Measurements from ENCODE around the gene OSBP2. TPM values are rescaled to one million over a fixed set of nuclear protein-coding genes. Genes with fewer than 3 reads are reported as not detected.

OSBP2 gene
- total RNA-seq, 1 experiment from 2014 or later, result 9.3 TPM

DNA sequence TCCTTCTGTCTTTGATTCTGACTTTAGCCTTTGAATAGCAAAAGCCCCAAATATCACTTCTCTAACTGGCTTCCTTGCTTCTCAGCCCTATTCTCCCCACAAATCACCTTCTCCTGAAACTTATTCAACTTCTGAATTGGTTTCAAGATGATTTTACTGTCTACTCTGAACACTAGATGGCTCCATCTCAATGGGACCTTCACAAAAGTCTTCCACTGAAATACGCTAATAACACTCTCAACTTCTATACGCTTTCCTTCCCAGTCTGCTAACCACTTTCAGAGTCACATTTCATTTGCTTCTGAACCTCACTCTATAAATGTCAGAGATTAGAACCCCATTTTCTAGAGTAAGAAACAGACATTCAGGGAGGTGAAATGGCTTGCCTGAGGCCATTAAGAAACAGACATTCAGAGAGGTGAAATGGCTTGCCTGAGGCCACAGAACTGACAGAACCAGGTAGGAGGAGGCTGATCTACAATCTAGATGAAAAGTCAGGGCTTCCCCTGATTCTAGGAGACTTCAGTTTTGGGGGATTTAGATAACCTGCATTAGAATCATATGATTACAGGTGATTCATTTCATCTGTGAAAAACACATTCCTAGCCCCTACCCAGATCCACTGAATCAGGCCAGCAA is 253.3 kb downstream of the OSBP2 start:
- Histone ChIP-seq H3K36me3 (peaks cover 88% of the 10 kb centered on the region), H3K9me3 (no peaks in the 10 kb centered on the region), H3K27me3 (no peaks in the 10 kb centered on the region), H3K4me3 (no peak overlapping the region)
- DNase-seq, result no peak

DNA sequence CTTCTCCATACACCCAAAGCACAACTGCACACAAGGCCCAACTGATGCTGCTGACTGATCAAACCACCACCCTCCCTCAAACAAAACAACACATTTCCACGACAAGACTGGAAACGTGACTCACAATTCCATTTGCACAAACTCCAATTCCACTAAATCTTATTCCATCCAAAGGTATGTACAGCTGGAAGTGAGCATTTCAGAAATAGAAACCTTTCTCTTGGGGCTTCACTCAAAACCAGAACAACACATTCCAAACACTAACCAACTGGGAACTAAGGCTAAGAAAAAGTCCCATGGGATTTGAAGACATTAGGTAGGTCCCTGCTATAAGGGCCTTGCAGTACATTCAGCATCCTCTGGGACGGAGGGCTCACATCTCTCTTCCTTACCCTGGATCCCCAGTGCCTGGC is 254.3 kb downstream of the OSBP2 start:
- Histone ChIP-seq H3K9me3 (no peaks in the 10 kb centered on the region), H3K36me3 (peaks cover 91% of the 10 kb centered on the region), H3K27me3 (no peaks in the 10 kb centered on the region), H3K4me3 (no peak overlapping the region)
- no peak for DNase-seq

DNA sequence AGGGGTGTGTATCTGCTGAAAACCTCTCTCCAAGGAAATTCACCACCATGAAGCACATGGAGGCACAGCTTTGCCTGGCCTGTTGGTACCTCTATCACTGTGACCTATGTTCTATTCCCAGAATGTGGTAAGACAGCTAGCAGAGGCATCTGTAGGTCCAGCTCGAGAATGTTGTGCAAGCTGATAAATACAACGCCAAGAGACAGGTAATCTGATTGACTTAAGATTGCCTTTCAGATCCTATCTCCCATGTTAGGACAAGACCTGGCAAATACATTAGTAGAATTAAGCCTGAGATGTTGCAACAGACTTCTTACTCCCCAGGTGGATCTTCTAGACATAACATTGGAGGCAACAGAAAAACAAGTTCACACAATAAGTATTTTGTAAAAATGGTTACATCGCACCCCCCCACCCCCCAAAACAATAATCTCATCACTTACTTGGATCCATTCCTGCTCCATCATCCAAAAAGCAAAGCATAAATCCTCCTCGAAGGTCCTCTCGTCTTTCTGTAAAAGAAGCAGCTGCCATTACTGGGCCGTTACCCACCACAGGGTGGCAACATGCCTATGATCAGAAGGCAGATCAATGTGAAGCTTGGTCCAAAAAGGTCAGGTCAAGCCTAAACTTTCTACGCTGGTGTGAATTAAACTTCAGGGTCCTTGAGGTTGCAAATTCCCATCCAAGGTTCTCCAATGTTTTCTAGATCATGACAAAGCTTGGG is 255.4 kb downstream of the OSBP2 start:
- DNase-seq, result no peak
- Histone ChIP-seq H3K36me3 (peaks cover 87% of the 10 kb centered on the region), H3K4me3 (no peak overlapping the region), H3K27me3 (no peaks in the 10 kb centered on the region), H3K9me3 (no peaks in the 10 kb centered on the region)

DNA sequence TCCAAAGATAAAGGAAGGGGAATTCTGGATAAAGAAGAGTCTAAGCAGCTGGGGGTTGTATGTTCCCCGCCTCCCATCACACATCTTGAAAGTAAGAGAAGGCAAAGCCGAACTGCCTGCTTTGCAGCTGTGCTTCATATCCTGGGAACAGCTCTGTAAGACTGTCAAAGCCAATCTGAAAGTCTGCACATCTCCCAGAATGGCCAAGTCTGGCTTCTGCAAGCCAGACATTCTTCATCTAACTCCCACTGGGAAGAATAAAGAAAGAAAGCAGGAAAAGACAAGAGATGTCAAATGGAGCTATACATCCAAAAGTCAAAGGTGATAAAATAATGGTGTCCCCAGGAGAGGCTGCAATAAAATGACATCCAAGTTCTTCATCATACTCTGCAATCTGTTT is 258.5 kb downstream of the OSBP2 start:
- Histone ChIP-seq H3K9me3 (no peaks in the 10 kb centered on the region), H3K4me3 (no peak overlapping the region), H3K27me3 (no peaks in the 10 kb centered on the region), H3K36me3 (peaks cover 85% of the 10 kb centered on the region)
- DNase-seq, result no peak

DNA sequence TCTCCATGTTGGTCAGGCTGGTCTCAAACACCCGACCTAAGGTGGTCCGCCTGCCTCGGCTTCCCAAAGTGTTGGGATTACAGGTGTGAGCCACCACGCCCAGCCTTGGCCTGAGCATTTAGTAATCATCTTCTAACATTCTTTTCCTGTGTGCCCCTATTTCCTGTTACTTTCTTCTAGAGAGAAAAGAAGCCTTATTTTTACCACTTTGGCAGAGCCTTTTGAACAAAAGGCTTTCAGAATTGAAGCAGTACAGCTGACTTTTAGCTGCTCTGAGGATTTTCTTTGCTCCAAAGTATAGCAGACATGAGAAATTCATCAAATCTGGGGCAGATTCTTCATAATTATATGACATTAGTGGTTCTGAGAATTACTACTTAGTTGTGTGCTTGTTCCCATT is 260.5 kb downstream of the OSBP2 start:
- Histone ChIP-seq H3K9me3 (no peaks in the 10 kb centered on the region), H3K27me3 (no peaks in the 10 kb centered on the region), H3K36me3 (peaks cover 75% of the 10 kb centered on the region), H3K4me3 (no peak overlapping the region)
- no peak for DNase-seq

Other genes starting within 250 kb of the OSBP2 start
- gene SEC14L3, start 222.9 kb upstream of the OSBP2 start, total RNA-seq (2014; rRNA removed; shearing (Covaris generic); ENCODE audit: low replicate concordance), result not detected in 2 replicates
- gene SEC14L4, start 189.2 kb upstream of the OSBP2 start, total RNA-seq (2014; rRNA removed; shearing (Covaris generic); ENCODE audit: low replicate concordance), result 1.6 and 4.9 TPM in 2 replicates
- gene SEC14L6, start 148.1 kb upstream of the OSBP2 start, total RNA-seq (2014; rRNA removed; shearing (Covaris generic); ENCODE audit: low replicate concordance), result not detected in 2 replicates
- not detected in 2 replicates for gene GAL3ST1, start 120.2 kb upstream of the OSBP2 start, total RNA-seq (2014; rRNA removed; shearing (Covaris generic); ENCODE audit: low replicate concordance)
- 150 and 165 TPM in 2 replicates for gene PES1, start 103.0 kb upstream of the OSBP2 start, total RNA-seq (2014; rRNA removed; shearing (Covaris generic); ENCODE audit: low replicate concordance)
- gene TCN2, start 87.7 kb upstream of the OSBP2 start, total RNA-seq (2014; rRNA removed; shearing (Covaris generic); ENCODE audit: low replicate concordance), result 1.2 TPM in 1 of 2 replicates, not detected in the other
- gene SLC35E4, start 59.1 kb upstream of the OSBP2 start, total RNA-seq (2014; rRNA removed; shearing (Covaris generic); ENCODE audit: low replicate concordance), result 11.3 and 12.5 TPM in 2 replicates
- 1.2 and 2.7 TPM in 2 replicates for gene DUSP18, start 27.0 kb upstream of the OSBP2 start, total RNA-seq (2014; rRNA removed; shearing (Covaris generic); ENCODE audit: low replicate concordance)

All from MG63 (cell line).